ENCODE results near the gene OCRL.

GRCh38 chrX:129557844-129558480, 17.9 kb downstream of the OCRL start:
- TF ChIP-seq EZH2phosphoT487 (IDR thresholded peaks at IDR 0.05; ENCODE audit: borderline replicate concordance, low read length) = no peak
- no peak for TF ChIP-seq CTCF (conservative IDR thresholded peaks at IDR 0.05; ENCODE audit: low read depth, low read length)
